ENCODE measurements around the gene NUDT14.

Gene NUDT14

GRCh38 chr14:105179191-105179590 is 1.9 kb downstream of the NUDT14 start:
- Histone ChIP-seq H3K27ac (ENCODE audit: low read depth, low read length) (no peak overlapping the region), H3K9ac (ENCODE audit: low read length) (no peak overlapping the region), H3K4me3 (ENCODE audit: low read depth in 1 of 2, low read length in 2 of 2) (no peak overlapping the region), H3K36me3 (ENCODE audit: insufficient read depth, low read length) (no peaks in the 10 kb centered on the region), H3K27me3 (ENCODE audit: control insufficient read depth in 1 of 2, insufficient read depth in 2 of 2, low read length in 2 of 2) (peaks cover 0 to 11% of the 10 kb centered on the region in 2 donors), H3K4me1 (ENCODE audit: insufficient read depth, low read length) (peaks cover 6% of the 10 kb centered on the region), H3K9me3 (ENCODE audit: low read length) (no peaks in the 10 kb centered on the region)

- Histone ChIP-seq H3K36me3 (ENCODE audit: insufficient read depth, low read length) (no peaks in the 10 kb centered on the region), H3K9ac (ENCODE audit: low read length) (no peak overlapping the region), H3K9me3 (ENCODE audit: low read length) (no peaks in the 10 kb centered on the region), H3K4me3 (ENCODE audit: low read depth in 1 of 2, low read length in 2 of 2) (no peak overlapping the region), H3K27me3 (ENCODE audit: control insufficient read depth in 1 of 2, insufficient read depth in 2 of 2, low read length in 2 of 2) (peaks cover 0 to 11% of the 10 kb centered on the region in 2 donors), H3K27ac (ENCODE audit: low read depth, low read length) (no peak overlapping the region), H3K4me1 (ENCODE audit: insufficient read depth, low read length) (peaks cover 6% of the 10 kb centered on the region)
These were observed 2.3 kb downstream of the NUDT14 start for GRCh38 chr14:105178868-105179140.

GRCh38 chr14:105178069-105178867 is 2.8 kb downstream of the NUDT14 start:
- Histone ChIP-seq H3K4me1 (ENCODE audit: insufficient read depth, low read length) (peaks cover 6% of the 10 kb centered on the region), H3K9ac (ENCODE audit: low read length) (no peak overlapping the region), H3K27me3 (ENCODE audit: control insufficient read depth in 1 of 2, insufficient read depth in 2 of 2, low read length in 2 of 2) (peaks cover 0 to 11% of the 10 kb centered on the region in 2 donors), H3K4me3 (ENCODE audit: low read depth in 1 of 2, low read length in 2 of 2) (no peak overlapping the region), H3K9me3 (ENCODE audit: low read length) (no peaks in the 10 kb centered on the region), H3K36me3 (ENCODE audit: insufficient read depth, low read length) (no peaks in the 10 kb centered on the region), H3K27ac (ENCODE audit: low read depth, low read length) (no peak overlapping the region)

- no peak overlapping the region for H3K27ac ChIP-seq (ENCODE audit: low read depth, low read length)
- no peak overlapping the region for H3K9ac ChIP-seq (ENCODE audit: low read length)
- H3K4me3 ChIP-seq (ENCODE audit: low read depth in 1 of 2, low read length in 2 of 2), result no peak overlapping the region
- H3K27me3 ChIP-seq (ENCODE audit: control insufficient read depth in 1 of 2, insufficient read depth in 2 of 2, low read length in 2 of 2), result peaks cover 0 to 11% of the 10 kb centered on the region in 2 donors
- H3K4me1 ChIP-seq (ENCODE audit: insufficient read depth, low read length), result peaks cover 6% of the 10 kb centered on the region
- H3K9me3 ChIP-seq (ENCODE audit: low read length), result no peaks in the 10 kb centered on the region
- H3K36me3 ChIP-seq (ENCODE audit: insufficient read depth, low read length), result no peaks in the 10 kb centered on the region
These were observed 4.0 kb downstream of the NUDT14 start for GRCh38 chr14:105177082-105177481.

GRCh38 chr14:105176513-105176912 is 4.6 kb downstream of the NUDT14 start:
- Histone ChIP-seq H3K4me3 (ENCODE audit: low read depth in 1 of 2, low read length in 2 of 2) (no peak overlapping the region), H3K27me3 (ENCODE audit: control insufficient read depth in 1 of 2, insufficient read depth in 2 of 2, low read length in 2 of 2) (peaks cover 0 to 11% of the 10 kb centered on the region in 2 donors), H3K9me3 (ENCODE audit: low read length) (no peaks in the 10 kb centered on the region), H3K4me1 (ENCODE audit: insufficient read depth, low read length) (peaks cover 6% of the 10 kb centered on the region), H3K36me3 (ENCODE audit: insufficient read depth, low read length) (no peaks in the 10 kb centered on the region), H3K27ac (ENCODE audit: low read depth, low read length) (no peak overlapping the region), H3K9ac (ENCODE audit: low read length) (no peak overlapping the region)

GRCh38 chr14:105173901-105174894 is 6.9 kb downstream of the NUDT14 start:
- no peak overlapping the region for H3K27ac ChIP-seq (ENCODE audit: low read depth, low read length)
- no peaks in the 10 kb centered on the region for H3K4me1 ChIP-seq (ENCODE audit: insufficient read depth, low read length)
- H3K36me3 ChIP-seq (ENCODE audit: insufficient read depth, low read length), result no peaks in the 10 kb centered on the region
- no peaks in the 10 kb centered on the region for H3K9me3 ChIP-seq (ENCODE audit: low read length)
- H3K9ac ChIP-seq (ENCODE audit: low read length), result no peak overlapping the region
- no peak overlapping the region for H3K4me3 ChIP-seq (ENCODE audit: low read depth in 1 of 2, low read length in 2 of 2)
- H3K27me3 ChIP-seq (ENCODE audit: control insufficient read depth in 1 of 2, insufficient read depth in 2 of 2, low read length in 2 of 2), result peaks cover 0 to 18% of the 10 kb centered on the region in 2 donors

- Histone ChIP-seq H3K36me3 (ENCODE audit: insufficient read depth, low read length) (no peaks in the 10 kb centered on the region), H3K27me3 (ENCODE audit: control insufficient read depth in 1 of 2, insufficient read depth in 2 of 2, low read length in 2 of 2) (peaks cover 0 to 21% of the 10 kb centered on the region in 2 donors), H3K4me1 (ENCODE audit: insufficient read depth, low read length) (no peaks in the 10 kb centered on the region), H3K9me3 (ENCODE audit: low read length) (no peaks in the 10 kb centered on the region), H3K9ac (ENCODE audit: low read length) (no peak overlapping the region), H3K4me3 (ENCODE audit: low read depth in 1 of 2, low read length in 2 of 2) (no peak overlapping the region), H3K27ac (ENCODE audit: low read depth, low read length) (no peak overlapping the region)
These were observed 8.0 kb downstream of the NUDT14 start for GRCh38 chr14:105173145-105173544.

GRCh38 chr14:105172476-105172875 is 8.6 kb downstream of the NUDT14 start:
- no peaks in the 10 kb centered on the region for H3K36me3 ChIP-seq (ENCODE audit: insufficient read depth, low read length)
- no peaks in the 10 kb centered on the region for H3K4me1 ChIP-seq (ENCODE audit: insufficient read depth, low read length)
- no peak overlapping the region for H3K27ac ChIP-seq (ENCODE audit: low read depth, low read length)
- no peak overlapping the region for H3K4me3 ChIP-seq (ENCODE audit: low read depth in 1 of 2, low read length in 2 of 2)
- no peak overlapping the region for H3K9ac ChIP-seq (ENCODE audit: low read length)
- no peaks in the 10 kb centered on the region for H3K9me3 ChIP-seq (ENCODE audit: low read length)
- peaks cover 0 to 21% of the 10 kb centered on the region in 2 donors for H3K27me3 ChIP-seq (ENCODE audit: control insufficient read depth in 1 of 2, insufficient read depth in 2 of 2, low read length in 2 of 2)

GRCh38 chr14:105171004-105171673 is 10.0 kb downstream of the NUDT14 start:
- Histone ChIP-seq H3K27ac (ENCODE audit: low read depth, low read length) (no peak overlapping the region), H3K9me3 (ENCODE audit: low read length) (no peaks in the 10 kb centered on the region), H3K4me3 (ENCODE audit: low read depth in 1 of 2, low read length in 2 of 2) (no peak overlapping the region), H3K9ac (ENCODE audit: low read length) (no peak overlapping the region), H3K27me3 (ENCODE audit: control insufficient read depth in 1 of 2, insufficient read depth in 2 of 2, low read length in 2 of 2) (peaks cover 0 to 31% of the 10 kb centered on the region in 2 donors), H3K36me3 (ENCODE audit: insufficient read depth, low read length) (no peaks in the 10 kb centered on the region), H3K4me1 (ENCODE audit: insufficient read depth, low read length) (no peaks in the 10 kb centered on the region)

- Histone ChIP-seq H3K4me1 (ENCODE audit: insufficient read depth, low read length) (no peaks in the 10 kb centered on the region), H3K27me3 (ENCODE audit: control insufficient read depth in 1 of 2, insufficient read depth in 2 of 2, low read length in 2 of 2) (peaks cover 0 to 38% of the 10 kb centered on the region in 2 donors), H3K9me3 (ENCODE audit: low read length) (no peaks in the 10 kb centered on the region)
These were observed 11.1 kb downstream of the NUDT14 start for GRCh38 chr14:105169776-105170655.

More at GRCh38 chr14:105169776-105170655, 11.1 kb downstream of the NUDT14 start:
- Histone ChIP-seq H3K36me3 (ENCODE audit: insufficient read depth, low read length) (no peaks in the 10 kb centered on the region), H3K9ac (ENCODE audit: low read length) (no peak overlapping the region), H3K27ac (ENCODE audit: low read depth, low read length) (no peak overlapping the region), H3K4me3 (ENCODE audit: low read depth in 1 of 2, low read length in 2 of 2) (no peak overlapping the region)
